ENCODE results near the gene POLR1B. TPM values are rescaled to one million over a fixed set of nuclear protein-coding genes. Genes with fewer than 3 reads are reported as not detected.
A peak's percentile ranks its signal among the peaks of the same experiment; 100 is the strongest.

POLR1B gene
- total and polyA plus RNA-seq, 2 of the 13 experiments (the other 11 are each of a cell fraction or from before 2014, with no cell fraction given) = 18.3 to 46.0 TPM

DNA sequence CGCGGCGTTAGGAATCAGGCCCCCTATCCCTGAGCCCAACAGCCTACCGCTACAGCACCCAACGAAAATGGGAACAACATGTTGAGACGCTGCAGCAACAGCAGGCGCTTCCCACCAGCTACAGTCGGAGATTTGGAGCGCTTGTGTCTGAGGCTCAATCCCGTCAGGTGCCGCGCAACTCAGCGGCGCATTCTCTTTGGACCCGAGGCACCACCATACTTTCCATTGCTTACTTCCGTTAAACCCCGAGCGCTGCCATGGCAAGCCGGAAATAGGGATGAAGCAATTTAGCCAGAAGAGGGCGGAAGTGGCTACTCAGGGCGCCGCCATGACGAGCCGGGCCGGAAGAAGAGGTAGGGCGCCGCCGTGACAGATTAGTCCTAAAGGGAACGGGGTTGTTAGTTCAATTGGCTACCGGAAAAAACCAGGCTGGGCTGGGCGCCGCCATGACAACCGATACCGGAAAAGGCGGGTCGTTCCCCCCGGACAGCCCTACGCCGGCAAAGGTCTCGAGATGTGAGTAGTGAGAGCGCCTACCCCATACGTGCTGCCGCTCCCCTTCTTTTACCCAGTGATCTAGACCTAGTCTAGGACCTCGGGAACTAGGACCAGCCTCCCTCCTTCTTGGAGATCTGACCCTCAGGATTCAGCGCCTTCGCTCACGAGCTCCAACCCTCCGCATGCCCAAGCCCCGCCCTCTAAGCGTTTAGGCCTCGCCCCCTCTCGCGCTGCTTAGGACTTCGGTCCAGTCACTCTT lies 42.0 kb downstream of the POLR1B start, which contains the start of gene CHCHD5 (continued):
- TF ChIP-seq, protein P1, sequence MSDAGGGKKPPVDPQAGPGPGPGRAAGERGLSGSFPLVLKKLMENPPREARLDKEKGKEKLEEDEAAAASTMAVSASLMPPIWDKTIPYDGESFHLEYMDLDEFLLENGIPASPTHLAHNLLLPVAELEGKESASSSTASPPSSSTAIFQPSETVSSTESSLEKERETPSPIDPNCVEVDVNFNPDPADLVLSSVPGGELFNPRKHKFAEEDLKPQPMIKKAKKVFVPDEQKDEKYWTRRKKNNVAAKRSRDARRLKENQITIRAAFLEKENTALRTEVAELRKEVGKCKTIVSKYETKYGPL (CRISPR knock-in tag; IDR thresholded peaks at IDR 0.05) = peak; percentile 60; the same call in 1 of the 2 replicates
- TF ChIP-seq TCF12 (IDR thresholded peaks at IDR 0.05) (no peak), TCF12 (CRISPR knock-in tag; IDR thresholded peaks at IDR 0.05) (no peak), ZNF337 (CRISPR knock-in tag; IDR thresholded peaks at IDR 0.05; ENCODE audit: borderline replicate concordance, low read depth) (no peak), TBL1XR1 (IDR thresholded peaks at IDR 0.05; ENCODE audit: borderline replicate concordance, low read length, partially characterized antibody) (no peak), ERF (CRISPR knock-in tag; IDR thresholded peaks at IDR 0.05) (peak; percentile 75), ZNF619 (CRISPR knock-in tag; IDR thresholded peaks at IDR 0.05) (0 out of 2 replicates have a peak, but pooled peaks have one; percentile 15), SRSF4 (IDR thresholded peaks at IDR 0.05; ENCODE audit: low read depth, low read length, poor library complexity, severe bottlenecking) (no peak), ZNF180 (CRISPR knock-in tag; IDR thresholded peaks at IDR 0.05; ENCODE audit: borderline replicate concordance, low read depth) (0 out of 2 replicates have a peak, but pooled peaks have one; percentile 34), ZNF644 (CRISPR knock-in tag; IDR thresholded peaks at IDR 0.05; ENCODE audit: low read depth) (peak; percentile 49; the same call in 1 of the 2 replicates), ZNF33A (CRISPR knock-in tag; IDR thresholded peaks at IDR 0.05; ENCODE audit: borderline replicate concordance) (peak; percentile 78; the same call in 1 of the 2 replicates), KLF6 (CRISPR knock-in tag; IDR thresholded peaks at IDR 0.05) (no peak; the same call in 1 of the 2 replicates), TSC22D2 (CRISPR knock-in tag; IDR thresholded peaks at IDR 0.05; ENCODE audit: borderline replicate concordance) (no peak), DMAP1 (CRISPR knock-in tag; IDR thresholded peaks at IDR 0.05) (peak; percentile 85; the same call in 1 of the 2 replicates), SP1 (IDR thresholded peaks at IDR 0.05) (no peak), SP1 (CRISPR knock-in tag; IDR thresholded peaks at IDR 0.05) (peak; percentile 68), DPF2 (CRISPR knock-in tag; IDR thresholded peaks at IDR 0.05; ENCODE audit: borderline replicate concordance, low read depth) (no peak), FOSL1 (CRISPR knock-in tag; IDR thresholded peaks at IDR 0.05; ENCODE audit: borderline replicate concordance) (no peak; the same call in 1 of the 2 replicates)
- TF ChIP-seq, protein P2, sequence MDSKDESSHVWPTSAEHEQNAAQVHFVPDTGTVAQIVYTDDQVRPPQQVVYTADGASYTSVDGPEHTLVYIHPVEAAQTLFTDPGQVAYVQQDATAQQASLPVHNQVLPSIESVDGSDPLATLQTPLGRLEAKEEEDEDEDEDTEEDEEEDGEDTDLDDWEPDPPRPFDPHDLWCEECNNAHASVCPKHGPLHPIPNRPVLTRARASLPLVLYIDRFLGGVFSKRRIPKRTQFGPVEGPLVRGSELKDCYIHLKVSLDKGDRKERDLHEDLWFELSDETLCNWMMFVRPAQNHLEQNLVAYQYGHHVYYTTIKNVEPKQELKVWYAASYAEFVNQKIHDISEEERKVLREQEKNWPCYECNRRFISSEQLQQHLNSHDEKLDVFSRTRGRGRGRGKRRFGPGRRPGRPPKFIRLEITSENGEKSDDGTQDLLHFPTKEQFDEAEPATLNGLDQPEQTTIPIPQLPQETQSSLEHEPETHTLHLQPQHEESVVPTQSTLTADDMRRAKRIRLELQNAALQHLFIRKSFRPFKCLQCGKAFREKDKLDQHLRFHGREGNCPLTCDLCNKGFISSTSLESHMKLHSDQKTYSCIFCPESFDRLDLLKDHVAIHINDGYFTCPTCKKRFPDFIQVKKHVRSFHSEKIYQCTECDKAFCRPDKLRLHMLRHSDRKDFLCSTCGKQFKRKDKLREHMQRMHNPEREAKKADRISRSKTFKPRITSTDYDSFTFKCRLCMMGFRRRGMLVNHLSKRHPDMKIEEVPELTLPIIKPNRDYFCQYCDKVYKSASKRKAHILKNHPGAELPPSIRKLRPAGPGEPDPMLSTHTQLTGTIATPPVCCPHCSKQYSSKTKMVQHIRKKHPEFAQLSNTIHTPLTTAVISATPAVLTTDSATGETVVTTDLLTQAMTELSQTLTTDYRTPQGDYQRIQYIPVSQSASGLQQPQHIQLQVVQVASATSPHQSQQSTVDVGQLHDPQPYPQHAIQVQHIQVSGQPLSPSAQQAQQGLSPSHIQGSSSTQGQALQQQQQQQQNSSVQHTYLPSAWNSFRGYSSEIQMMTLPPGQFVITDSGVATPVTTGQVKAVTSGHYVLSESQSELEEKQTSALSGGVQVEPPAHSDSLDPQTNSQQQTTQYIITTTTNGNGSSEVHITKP (CRISPR knock-in tag; IDR thresholded peaks at IDR 0.05; ENCODE audit: low read depth) = peak; percentile 40; the same call in 1 of the 2 replicates
- TF ChIP-seq, protein P3, sequence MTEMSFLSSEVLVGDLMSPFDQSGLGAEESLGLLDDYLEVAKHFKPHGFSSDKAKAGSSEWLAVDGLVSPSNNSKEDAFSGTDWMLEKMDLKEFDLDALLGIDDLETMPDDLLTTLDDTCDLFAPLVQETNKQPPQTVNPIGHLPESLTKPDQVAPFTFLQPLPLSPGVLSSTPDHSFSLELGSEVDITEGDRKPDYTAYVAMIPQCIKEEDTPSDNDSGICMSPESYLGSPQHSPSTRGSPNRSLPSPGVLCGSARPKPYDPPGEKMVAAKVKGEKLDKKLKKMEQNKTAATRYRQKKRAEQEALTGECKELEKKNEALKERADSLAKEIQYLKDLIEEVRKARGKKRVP (CRISPR knock-in tag; IDR thresholded peaks at IDR 0.05) = peak in 1 of 2 experiments; percentile 93; a peak in 2 of 4 replicates
- TF ChIP-seq, protein P4, sequence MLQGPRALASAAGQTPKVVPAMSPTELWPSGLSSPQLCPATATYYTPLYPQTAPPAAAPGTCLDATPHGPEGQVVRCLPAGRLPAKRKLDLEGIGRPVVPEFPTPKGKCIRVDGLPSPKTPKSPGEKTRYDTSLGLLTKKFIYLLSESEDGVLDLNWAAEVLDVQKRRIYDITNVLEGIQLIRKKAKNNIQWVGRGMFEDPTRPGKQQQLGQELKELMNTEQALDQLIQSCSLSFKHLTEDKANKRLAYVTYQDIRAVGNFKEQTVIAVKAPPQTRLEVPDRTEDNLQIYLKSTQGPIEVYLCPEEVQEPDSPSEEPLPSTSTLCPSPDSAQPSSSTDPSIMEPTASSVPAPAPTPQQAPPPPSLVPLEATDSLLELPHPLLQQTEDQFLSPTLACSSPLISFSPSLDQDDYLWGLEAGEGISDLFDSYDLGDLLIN (CRISPR knock-in tag; IDR thresholded peaks at IDR 0.05; ENCODE audit: borderline replicate concordance) = 0 out of 2 replicates have a peak, but pooled peaks have one; percentile 11

Measured in HepG2 (cell line).